Fibroblast of lung (primary cell): Measurements from ENCODE around the gene TAF11L2. TPM values are rescaled to one million over a fixed set of nuclear protein-coding genes. Genes with fewer than 3 reads are reported as not detected.
A peak's percentile ranks its signal among the peaks of the same experiment; 100 is the strongest.
"Not testable (repeated sequence)": the region's sequence is repeated elsewhere in the genome, so short reads cannot be mapped to it uniquely, and the experiment has no call there.

Experiments used
- DNase-seq, 2 donors: peaks; one replicate each; pipeline versions ENCODE4 v3.0.0 to v3.0.0-alpha.2; 2010; ENCODE audit warnings: low read depth in 2 of 2
- H2AFZ ChIP-seq: 2 replicates; pipeline ENCODE4 v1.5.1; 2012; ENCODE audit warnings: low read length, control low read depth, inconsistent platforms
- H3K27ac ChIP-seq: 2 replicates; pipeline ENCODE4 v1.5.1; 2011; ENCODE audit warnings: low read length, control low read depth; ENCODE audit not compliant: insufficient read depth
- H3K27me3 ChIP-seq: 2 replicates; pipeline ENCODE4 v1.5.1; 2011; ENCODE audit warnings: mild to moderate bottlenecking, low read length; ENCODE audit not compliant: control insufficient read depth, insufficient read depth
- H3K36me3 ChIP-seq: 2 replicates; pipeline ENCODE4 v1.5.1; 2011; ENCODE audit warnings: low read length; ENCODE audit not compliant: control insufficient read depth, insufficient read depth
- H3K4me1 ChIP-seq: 2 replicates; pipeline ENCODE4 v1.5.1; 2011; ENCODE audit warnings: low read length; ENCODE audit not compliant: control insufficient read depth, insufficient read depth; ENCODE audit errors: extremely low read depth
- H3K4me2 ChIP-seq: 2 replicates; pipeline ENCODE4 v1.5.1; 2011; ENCODE audit warnings: low read length, control low read depth; ENCODE audit not compliant: insufficient read depth; ENCODE audit errors: extremely low read depth
- H3K4me3 ChIP-seq, 4 experiments: fragments of 200-600 bp in 1 of 4; sonication (generic) in 1 of 4; replicated peaks in 1 of 4; 2 replicates each; pipeline ENCODE4 v1.5.1; 2011 to 2016; ENCODE audit warnings: low read length in 4 of 4, low read depth in 3 of 4, mild to moderate bottlenecking in 3 of 4, control low read depth in 2 of 4, inconsistent platforms in 1 of 4, mixed read lengths in 1 of 4; ENCODE audit not compliant: insufficient read depth in 1 of 4; ENCODE audit errors: control extremely low read depth in 1 of 4
- H3K79me2 ChIP-seq: 2 replicates; pipeline ENCODE4 v1.5.1; 2012; ENCODE audit warnings: mild to moderate bottlenecking, low read length, inconsistent platforms; ENCODE audit not compliant: control insufficient read depth, insufficient read depth
- H3K9ac ChIP-seq: 2 replicates; pipeline ENCODE4 v1.5.1; 2011; ENCODE audit warnings: mild to moderate bottlenecking, low read length, control low read depth; ENCODE audit not compliant: insufficient read depth
- H3K9me3 ChIP-seq: 2 replicates; pipeline ENCODE4 v1.5.1; 2012; ENCODE audit warnings: low read depth, low read length; ENCODE audit not compliant: control insufficient read depth, insufficient read depth
- H4K20me1 ChIP-seq: 2 replicates; pipeline ENCODE4 v1.5.1; 2011; ENCODE audit warnings: low read length; ENCODE audit not compliant: control insufficient read depth, insufficient read depth; ENCODE audit errors: extremely low read depth
- EZH2 ChIP-seq: IDR thresholded peaks from 2 replicates; pipeline ENCODE4 v1.5.1; 2012; ENCODE audit warnings: low read length, control low read depth, mild to moderate bottlenecking; ENCODE audit errors: missing control alignments
- polyA plus RNA-seq, 2 donors: library from polyadenylated mRNA; depleted of rRNA in 1 of 2; stranded (reverse) in 1 of 2; unstranded in 1 of 2; fragments of >200 nt; gene quantifications; 2 replicates each; pipeline ENCODE4 v1.2.1, GENCODE V29; 2011 to 2012; ENCODE audit warnings: missing spikeins in 1 of 2
- total RNA-seq: library from RNA; depleted of rRNA; stranded (reverse); fragments of >200 nt; gene quantifications from 2 replicates; pipeline ENCODE4 v1.2.1, GENCODE V29; 2014
- TF ChIP-seq, protein P1 (sequence below), 2 donors: IDR thresholded peaks in 1 of 2; conservative IDR thresholded peaks in 1 of 2; 1 replicate in 1 of 2; 2 replicates in 1 of 2; pipeline ENCODE4 v1.5.1; 2011 to 2012; ENCODE audit warnings: low read length in 2 of 2, control low read depth in 1 of 2, inconsistent platforms in 1 of 2, low read depth in 1 of 2, mild to moderate bottlenecking in 1 of 2

TAF11L2 gene
- total and polyA plus RNA-seq, 2 donors (not counting 1 experiment from before 2014, with no cell fraction given): not detected

DNA sequence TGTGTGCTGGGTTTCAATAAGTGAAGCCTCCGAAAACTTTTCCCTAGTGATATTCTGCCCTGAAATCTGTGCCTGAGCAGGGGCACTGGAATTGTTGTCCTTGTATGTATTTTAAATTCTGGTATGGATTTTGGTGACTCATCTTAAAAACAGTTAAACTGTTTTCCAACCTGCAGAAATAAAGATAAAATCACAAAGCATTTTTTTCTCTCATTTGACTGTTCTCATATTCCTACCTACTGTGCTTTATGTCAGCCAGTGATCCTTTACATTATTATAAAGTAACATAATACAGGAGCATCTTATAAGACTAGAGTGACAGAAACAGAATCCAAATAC is 10.9 kb upstream of the TAF11L2 start:
- no peaks in the 10 kb centered on the region for H3K4me1 ChIP-seq
- no peak overlapping the region for H3K9ac ChIP-seq
- DNase-seq: peak in 1 of 2 donors; percentile 1
- no peaks in the 10 kb centered on the region for H3K36me3 ChIP-seq
- H3K9me3 ChIP-seq: no peaks in the 10 kb centered on the region
- TF ChIP-seq EZH2: no peak
- TF ChIP-seq, protein P1, sequence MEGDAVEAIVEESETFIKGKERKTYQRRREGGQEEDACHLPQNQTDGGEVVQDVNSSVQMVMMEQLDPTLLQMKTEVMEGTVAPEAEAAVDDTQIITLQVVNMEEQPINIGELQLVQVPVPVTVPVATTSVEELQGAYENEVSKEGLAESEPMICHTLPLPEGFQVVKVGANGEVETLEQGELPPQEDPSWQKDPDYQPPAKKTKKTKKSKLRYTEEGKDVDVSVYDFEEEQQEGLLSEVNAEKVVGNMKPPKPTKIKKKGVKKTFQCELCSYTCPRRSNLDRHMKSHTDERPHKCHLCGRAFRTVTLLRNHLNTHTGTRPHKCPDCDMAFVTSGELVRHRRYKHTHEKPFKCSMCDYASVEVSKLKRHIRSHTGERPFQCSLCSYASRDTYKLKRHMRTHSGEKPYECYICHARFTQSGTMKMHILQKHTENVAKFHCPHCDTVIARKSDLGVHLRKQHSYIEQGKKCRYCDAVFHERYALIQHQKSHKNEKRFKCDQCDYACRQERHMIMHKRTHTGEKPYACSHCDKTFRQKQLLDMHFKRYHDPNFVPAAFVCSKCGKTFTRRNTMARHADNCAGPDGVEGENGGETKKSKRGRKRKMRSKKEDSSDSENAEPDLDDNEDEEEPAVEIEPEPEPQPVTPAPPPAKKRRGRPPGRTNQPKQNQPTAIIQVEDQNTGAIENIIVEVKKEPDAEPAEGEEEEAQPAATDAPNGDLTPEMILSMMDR (conservative IDR thresholded peaks at IDR 0.05 in 1 of 2, IDR thresholded peaks at IDR 0.05 in 1 of 2; ENCODE audit: low read depth in 1 of 2, low read length in 2 of 2): no peak
- no peak overlapping the region for H2AFZ ChIP-seq
- H4K20me1 ChIP-seq: no peaks in the 10 kb centered on the region
- no peaks in the 10 kb centered on the region for H3K27me3 ChIP-seq
- H3K27ac ChIP-seq: no peak overlapping the region
- no peak overlapping the region for H3K4me3 ChIP-seq
- H3K79me2 ChIP-seq: no peaks in the 10 kb centered on the region
- H3K4me2 ChIP-seq: no peak overlapping the region

DNA sequence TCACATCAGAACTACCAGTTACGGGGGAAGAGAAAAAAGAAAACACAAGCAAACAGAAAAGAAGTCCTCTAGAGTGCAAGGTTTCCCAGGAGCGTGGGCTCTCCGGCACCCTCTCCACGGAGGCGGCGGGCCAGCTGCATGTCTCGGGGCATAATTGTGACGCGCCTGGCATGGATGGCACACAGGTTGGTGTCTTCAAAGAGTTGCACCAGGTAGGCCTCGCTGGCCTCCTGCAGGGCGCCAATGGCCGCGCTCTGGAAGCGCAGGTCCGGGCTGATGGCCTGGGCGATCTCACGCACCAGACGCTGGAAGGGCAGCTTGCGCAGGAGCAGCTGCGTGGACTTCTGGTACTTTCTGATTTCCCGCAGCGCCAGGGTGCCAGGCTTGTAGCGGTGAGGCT is 6.8 kb upstream of the TAF11L2 start:
- H3K27me3 ChIP-seq, H3K4me3 ChIP-seq, H3K4me1 ChIP-seq, H3K27ac ChIP-seq, H3K36me3 ChIP-seq, H2AFZ ChIP-seq, H3K9me3 ChIP-seq, DNase-seq, H3K4me2 ChIP-seq, H3K79me2 ChIP-seq, H3K9ac ChIP-seq, H4K20me1 ChIP-seq: not testable (repeated sequence)

DNA sequence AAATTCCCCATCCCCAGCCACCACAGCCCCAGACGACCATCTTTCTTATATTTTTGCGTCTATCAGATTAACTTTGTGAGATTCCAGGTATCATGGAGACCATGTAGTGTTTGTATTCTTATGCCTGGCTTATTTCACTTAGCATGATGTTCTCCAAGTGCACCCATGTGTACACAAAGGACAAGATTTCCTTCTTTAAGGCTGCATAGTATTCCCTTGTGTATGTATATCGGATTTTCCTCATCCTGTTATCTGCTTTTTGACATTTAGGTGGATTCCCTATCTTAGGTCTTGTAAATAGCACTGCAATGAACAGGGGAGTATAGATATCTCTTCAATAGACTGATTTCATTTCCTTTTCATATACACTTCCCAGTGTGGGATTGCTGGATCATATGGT is 5.3 kb upstream of the TAF11L2 start:
- Histone ChIP-seq H2AFZ (no peak overlapping the region), H3K36me3 (no peaks in the 10 kb centered on the region), H3K4me2 (no peak overlapping the region), H3K27ac (no peak overlapping the region), H4K20me1 (no peaks in the 10 kb centered on the region), H3K4me3 (no peak overlapping the region), H3K27me3 (peaks cover 2% of the 10 kb centered on the region), H3K79me2 (no peaks in the 10 kb centered on the region), H3K4me1 (no peaks in the 10 kb centered on the region), H3K9me3 (no peaks in the 10 kb centered on the region), H3K9ac (no peak overlapping the region)
- no peak for TF ChIP-seq EZH2
- TF ChIP-seq, protein P1 (conservative IDR thresholded peaks at IDR 0.05 in 1 of 2, IDR thresholded peaks at IDR 0.05 in 1 of 2; ENCODE audit: low read depth in 1 of 2, low read length in 2 of 2): no peak
- DNase-seq: no peak
